PC-3 (cell line): ENCODE data around the gene FAM229B. TPM values are rescaled to one million over a fixed set of nuclear protein-coding genes. Genes with fewer than 3 reads are reported as not detected.

Source experiments
- ATAC-seq: fragments of 200-7000 bp; cut with Tn5 transposase; 2 replicates; pipeline ENCODE4 v1.9.1; 2020; ENCODE audit warnings: mild to moderate bottlenecking, moderate library complexity
- BruUV-seq: library from RNA; stranded (reverse); fragments of 400-500 nt; replicated peaks from 2 replicates; lab custom pipeline; 2021; lab: Mats Ljungman, UMichigan
- CTCF ChIA-PET: fragments of 300-600 bp; sonication (Branson Sonifier 250); formaldehyde crosslinking; loops from one replicate; lab custom pipeline; 2022; ENCODE audit warnings: antibody characterized with exemption; lab: Charles Lee
- POLR2A ChIA-PET: fragments of 300-600 bp; sonication (Branson Sonifier 250); formaldehyde crosslinking; loops from one replicate; lab custom pipeline; 2022; ENCODE audit warnings: antibody characterized with exemption; ENCODE audit not compliant: unreplicated experiment; lab: Charles Lee
- DNase-seq: peaks from one replicate; pipeline ENCODE4 v3.0.0-alpha.2; 2015
- H2AFZ ChIP-seq: fragments of 300-600 bp; sonication (generic); 2 replicates; pipeline ENCODE4 v1.6.0; 2016; ENCODE audit warnings: antibody characterized with exemption, low read length
- H3F3A ChIP-seq: fragments of 300-600 bp; sonication (generic); one replicate; pipeline ENCODE4 v1.6.0; 2017; ENCODE audit warnings: antibody characterized with exemption, low read length, control low read depth, mild to moderate bottlenecking; ENCODE audit not compliant: unreplicated experiment
- H3K27ac ChIP-seq: fragments of 300-600 bp; sonication (generic); 2 replicates; pipeline ENCODE4 v1.5.1; 2016; ENCODE audit warnings: mild to moderate bottlenecking, low read length
- H3K27me3 ChIP-seq: fragments of 300-600 bp; sonication (generic); 2 replicates; pipeline ENCODE4 v1.6.1; 2016; ENCODE audit warnings: low read length, mixed read lengths
- H3K36me3 ChIP-seq: fragments of 300-600 bp; sonication (generic); 2 replicates; pipeline ENCODE4 v1.6.1; 2016; ENCODE audit warnings: low read depth, mixed run types, low read length, mixed read lengths
- H3K4me1 ChIP-seq: fragments of 300-600 bp; sonication (generic); 2 replicates; pipeline ENCODE4 v1.5.1; 2016; ENCODE audit warnings: low read length; ENCODE audit not compliant: insufficient read depth
- H3K4me2 ChIP-seq: fragments of 300-600 bp; sonication (generic); 2 replicates; pipeline ENCODE4 v1.6.0; 2016; ENCODE audit warnings: low read length
- H3K4me3 ChIP-seq: fragments of 300-600 bp; sonication (generic); 2 replicates; pipeline ENCODE4 v1.5.1; 2016; ENCODE audit warnings: mild to moderate bottlenecking, low read length, mixed read lengths
- H3K79me2 ChIP-seq: fragments of 300-600 bp; sonication (generic); 2 replicates; pipeline ENCODE4 v1.6.1; 2017; ENCODE audit warnings: low read length, mixed read lengths
- H3K9ac ChIP-seq: fragments of 300-600 bp; sonication (generic); 2 replicates; pipeline ENCODE4 v1.6.0; 2016; ENCODE audit warnings: mild to moderate bottlenecking, low read length
- H3K9me2 ChIP-seq: fragments of 300-600 bp; sonication (generic); replicated peaks from 2 replicates; pipeline ENCODE4 v1.6.1; 2016; ENCODE audit warnings: mixed run types, low read length, mixed read lengths
- H3K9me3 ChIP-seq: fragments of 300-600 bp; sonication (generic); 2 replicates; pipeline ENCODE4 v1.6.1; 2016; ENCODE audit warnings: low read length, mixed read lengths
- H4K20me1 ChIP-seq: fragments of 300-600 bp; sonication (generic); 2 replicates; pipeline ENCODE4 v1.6.1; 2016; ENCODE audit warnings: low read length, mixed read lengths
- CTCF ChIP-seq: fragments of 300-600 bp; sonication (generic); conservative IDR thresholded peaks from 2 replicates; pipeline ENCODE4 v1.5.1; 2017; ENCODE audit warnings: antibody characterized with exemption, low read depth, mild to moderate bottlenecking, low read length
- EZH2 ChIP-seq: fragments of 300-600 bp; sonication (generic); IDR thresholded peaks from one replicate; pipeline ENCODE4 v1.6.1; 2017; ENCODE audit warnings: antibody characterized with exemption, mild to moderate bottlenecking, low read length; ENCODE audit not compliant: unreplicated experiment
- EZH2phosphoT487 ChIP-seq: fragments of 300-600 bp; sonication (generic); IDR thresholded peaks from 2 replicates; pipeline ENCODE4 v1.6.1; 2018; ENCODE audit warnings: mild to moderate bottlenecking, antibody characterized with exemption, low read length, borderline replicate concordance
- intact Hi-C: fragments of 100-400 bp; cut with micrococcal nuclease; formaldehyde crosslinking; loops from 2 replicates; pipeline ENCODE4 v1.9.0; 2023
- total RNA-seq: library from RNA; depleted of rRNA; stranded (reverse); fragments of >200 nt; gene quantifications from 2 replicates; pipeline ENCODE4 v1.2.3, GENCODE V29; 2014; rRNA removed

The FAM229B gene
- total RNA-seq, 1 experiment from 2014 or later: 6.7 TPM

DNA sequence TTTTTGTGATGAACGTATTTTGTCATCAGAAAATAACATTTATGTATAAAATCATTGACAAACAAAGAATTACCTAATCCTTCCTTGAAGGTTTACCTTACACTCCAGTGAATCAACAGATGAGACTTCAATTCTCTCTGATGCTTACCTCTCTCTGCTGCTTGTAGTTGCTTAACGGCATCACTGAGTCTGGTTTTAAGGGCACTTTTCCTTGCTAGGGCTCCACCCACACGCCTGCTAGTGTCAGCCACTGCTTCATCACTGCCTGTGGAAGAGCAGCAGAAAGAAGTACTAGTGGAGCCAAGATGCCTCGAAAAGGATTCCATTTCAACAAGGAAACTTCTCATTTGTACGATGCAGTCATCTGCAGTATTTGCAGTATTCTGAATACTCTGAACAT, 63.0 kb downstream of the FAM229B start:
- CTCF ChIA-PET: no interaction called here
- Histone ChIP-seq H3K9me2 (no peaks in the 10 kb centered on the region), H3K27me3 (no peaks in the 10 kb centered on the region), H3K9me3 (no peaks in the 10 kb centered on the region), H4K20me1 (no peaks in the 10 kb centered on the region), H3F3A (no peaks in the 10 kb centered on the region), H3K4me1 (no peaks in the 10 kb centered on the region; the same call in 1 of the 2 replicates), H3K4me2 (no peak overlapping the region), H3K79me2 (no peaks in the 10 kb centered on the region), H3K4me3 (no peak overlapping the region), H3K27ac (no peak overlapping the region), H3K36me3 (no peaks in the 10 kb centered on the region), H2AFZ (no peak overlapping the region), H3K9ac (no peak overlapping the region)
- intact Hi-C loops: no loop called here
- ATAC-seq (no peak), DNase-seq (no peak)
- POLR2A ChIA-PET: no interaction called here
- TF ChIP-seq EZH2phosphoT487 (no peak), CTCF (no peak), EZH2 (no peak)
- BruUV-seq: no TSS peak

Other genes starting within 250 kb of the FAM229B start
- gene FYN, start 214.1 kb upstream of the FAM229B start, total RNA-seq: 27.6 and 57.4 TPM in 2 replicates
- gene CCN6, start 33.5 kb upstream of the FAM229B start, total RNA-seq: not detected in 2 replicates
- gene TUBE1, start 109 bp upstream of the FAM229B start, total RNA-seq: 9.5 and 9.6 TPM in 2 replicates
- gene LAMA4, start 167.0 kb downstream of the FAM229B start, total RNA-seq: 9.4 and 18.3 TPM in 2 replicates